WTC11 (cell line): Measurements from ENCODE around the gene ROR2. TPM values are rescaled to one million over a fixed set of nuclear protein-coding genes. Genes with fewer than 3 reads are reported as not detected.

Experiments used
- ATAC-seq: fragments of 200-7000 bp; cut with Tn5 transposase; 2 replicates; pipeline ENCODE4 v1.10.0; 2021; ENCODE audit warnings: mild to moderate bottlenecking, moderate library complexity
- CTCF ChIA-PET: fragments of 300-600 bp; sonication (Branson Sonifier 250); formaldehyde crosslinking; loops from one replicate; lab custom pipeline; 2021; ENCODE audit warnings: antibody characterized with exemption; lab: Charles Lee
- POLR2A ChIA-PET: fragments of 350-600 bp; sonication (Branson Sonifier 250); formaldehyde crosslinking; loops from one replicate; lab custom pipeline; 2021; ENCODE audit warnings: antibody characterized with exemption; lab: Charles Lee
- DNase-seq: peaks from one replicate; pipeline ENCODE4 v3.0.0; 2021; ENCODE audit warnings: low spot score
- H3K27ac Mint-ChIP-seq: 2 replicates; pipeline ENCODE4 v1.8.0; 2021; ENCODE audit warnings: mixed read lengths
- H3K27me3 Mint-ChIP-seq: 2 replicates; pipeline ENCODE4 v1.8.0; 2021; ENCODE audit warnings: low read depth, mild to moderate bottlenecking, moderate library complexity, mixed read lengths
- H3K36me3 Mint-ChIP-seq: 2 replicates; pipeline ENCODE4 v1.8.0; 2021; ENCODE audit warnings: mixed read lengths
- H3K4me1 Mint-ChIP-seq: 2 replicates; pipeline ENCODE4 v1.8.0; 2022; ENCODE audit warnings: mixed read lengths
- H3K4me3 Mint-ChIP-seq: 2 replicates; pipeline ENCODE4 v1.8.0; 2021; ENCODE audit warnings: mild to moderate bottlenecking, moderate library complexity, mixed read lengths
- H3K9me3 Mint-ChIP-seq: 2 replicates; pipeline ENCODE4 v1.8.0; 2021; ENCODE audit warnings: mixed read lengths
- ATF1 ChIP-seq: sonication (generic); formaldehyde crosslinking; IDR thresholded peaks from 2 replicates; pipeline ENCODE4 v1.8.1; 2023; ENCODE audit warnings: mild to moderate bottlenecking, moderate library complexity, missing genetic modification reagents
- E2F4 ChIP-seq: sonication (generic); formaldehyde crosslinking; IDR thresholded peaks from 2 replicates; pipeline ENCODE4 v1.8.1; 2022; ENCODE audit warnings: low read depth, mild to moderate bottlenecking, moderate library complexity, missing genetic modification reagents, borderline replicate concordance
- FOXJ3 ChIP-seq: sonication (generic); formaldehyde crosslinking; IDR thresholded peaks from 2 replicates; pipeline ENCODE4 v1.9.0; 2021; ENCODE audit warnings: missing genetic modification reagents, mild to moderate bottlenecking, borderline replicate concordance
- GABPB1 ChIP-seq: sonication (generic); formaldehyde crosslinking; IDR thresholded peaks from 2 replicates; pipeline ENCODE4 v1.8.1; 2023; ENCODE audit warnings: mild to moderate bottlenecking, missing genetic modification reagents
- GTF2I ChIP-seq: fragments of 250-450 bp; sonication (Bioruptor Pico); conservative IDR thresholded peaks from 2 replicates; pipeline ENCODE4 v1.4.0; 2021; ENCODE audit warnings: mild to moderate bottlenecking
- HMGXB4 ChIP-seq: sonication (generic); formaldehyde crosslinking; IDR thresholded peaks from 2 replicates; pipeline ENCODE4 v1.8.1; 2023; ENCODE audit warnings: mild to moderate bottlenecking, moderate library complexity, missing genetic modification reagents
- IRF1 ChIP-seq: sonication (generic); formaldehyde crosslinking; IDR thresholded peaks from 2 replicates; pipeline ENCODE4 v1.8.0; 2023; ENCODE audit warnings: missing genetic modification reagents
- MYBL2 ChIP-seq: sonication (generic); formaldehyde crosslinking; IDR thresholded peaks from 2 replicates; pipeline ENCODE4 v1.8.1; 2023; ENCODE audit warnings: mild to moderate bottlenecking, moderate library complexity, missing genetic modification reagents
- NFYB ChIP-seq: sonication (generic); formaldehyde crosslinking; conservative IDR thresholded peaks from 2 replicates; pipeline ENCODE4 v1.8.0; 2022; ENCODE audit warnings: low read depth, missing genetic modification reagents
- OVOL2 ChIP-seq: fragments of 250-450 bp; sonication (Bioruptor Pico); IDR thresholded peaks from 2 replicates; pipeline ENCODE4 v1.9.0; 2021; ENCODE audit warnings: mild to moderate bottlenecking, borderline replicate concordance
- SOX15 ChIP-seq: fragments of 250-450 bp; sonication (Bioruptor Pico); IDR thresholded peaks from 2 replicates; pipeline ENCODE4 v1.9.0; 2021; ENCODE audit warnings: mild to moderate bottlenecking
- STAT6 ChIP-seq: sonication (generic); formaldehyde crosslinking; conservative IDR thresholded peaks from 2 replicates; pipeline ENCODE4 v1.8.1; 2023; ENCODE audit warnings: mild to moderate bottlenecking, low read depth, missing genetic modification reagents, moderate library complexity
- TEAD1 ChIP-seq: sonication (generic); formaldehyde crosslinking; IDR thresholded peaks from 2 replicates; pipeline ENCODE4 v1.8.0; 2022; ENCODE audit warnings: mild to moderate bottlenecking, missing genetic modification reagents
- TP53 ChIP-seq: sonication (generic); formaldehyde crosslinking; IDR thresholded peaks from 2 replicates; pipeline ENCODE4 v1.8.1; 2023; ENCODE audit warnings: mild to moderate bottlenecking, missing genetic modification reagents
- ZMAT4 ChIP-seq: fragments of 250-450 bp; sonication (Bioruptor Pico); IDR thresholded peaks from 2 replicates; pipeline ENCODE4 v1.9.0; 2021; ENCODE audit warnings: mild to moderate bottlenecking
- ZNF281 ChIP-seq: sonication (generic); formaldehyde crosslinking; IDR thresholded peaks from 2 replicates; pipeline ENCODE4 v1.8.0; 2023; ENCODE audit warnings: mild to moderate bottlenecking, missing genetic modification reagents
- ZSCAN18 ChIP-seq: fragments of 250-450 bp; sonication (Bioruptor Pico); IDR thresholded peaks from 2 replicates; pipeline ENCODE4 v2.1.2; 2022; ENCODE audit warnings: mild to moderate bottlenecking, moderate library complexity
- total RNA-seq: library from RNA; stranded (reverse); gene quantifications from 3 replicates; pipeline ENCODE4 v1.2.3, GENCODE V29; 2021

Gene ROR2
- total RNA-seq, 1 experiment from 2014 or later, result 19.8 TPM

GRCh38 chr9:91885746-91886413 lies 64.1 kb downstream of the ROR2 start (continued):
- no peak for TF ChIP-seq GTF2I (CRISPR knock-in tag)
- TF ChIP-seq E2F4 (CRISPR knock-in tag), result no peak
- TF ChIP-seq SOX15 (CRISPR knock-in tag), result no peak
- no peak for TF ChIP-seq TP53 (CRISPR knock-in tag)
- no peak for TF ChIP-seq ZNF281 (CRISPR knock-in tag)
- no peak for TF ChIP-seq IRF1 (CRISPR knock-in tag)
- TF ChIP-seq MYBL2 (CRISPR knock-in tag), result no peak
- no peak for TF ChIP-seq HMGXB4
- TF ChIP-seq GABPB1 (CRISPR knock-in tag), result no peak

- Mint-ChIP-seq H3K4me3 (no peak overlapping the region), H3K27ac (peak overlapping the region; percentile 84), H3K9me3 (0 out of 2 replicates have a peak, but pooled peaks cover 8% of the 10 kb centered on the region), H3K36me3 (peaks cover 17% of the 10 kb centered on the region), H3K27me3 (peaks cover 14% of the 10 kb centered on the region), H3K4me1 (peaks cover 58% of the 10 kb centered on the region)
- ChIA-PET CTCF (interaction anchor here (0.7 to 1.9 kb wide), 3 partner anchors 64 to 127 kb away, joined by 3 to 11 read pairs (median 4); no protein-coding TSS in a partner anchor), POLR2A (no interaction called here)
- ATAC-seq (peak; percentile 57), DNase-seq (no peak)
- no peak for TF ChIP-seq NFYB
Observed at GRCh38 chr9:91884696-91885687, 65.0 kb downstream of the ROR2 start.

GRCh38 chr9:91884153-91884552 lies 65.9 kb downstream of the ROR2 start:
- H3K27me3 Mint-ChIP-seq, result peaks cover 14% of the 10 kb centered on the region
- TF ChIP-seq OVOL2 (no peak), STAT6 (no peak), TEAD1 (no peak), ATF1 (no peak), ZSCAN18 (CRISPR knock-in tag) (no peak), GABPB1 (CRISPR knock-in tag) (no peak), FOXJ3 (no peak), ZMAT4 (CRISPR knock-in tag) (no peak), IRF1 (CRISPR knock-in tag) (no peak)
- CTCF ChIA-PET, result interaction anchor here (1.9 kb wide), 1 partner anchor 109 kb away, joined by 11 read pairs; no protein-coding TSS in a partner anchor
- H3K9me3 Mint-ChIP-seq, result 0 out of 2 replicates have a peak, but pooled peaks cover 8% of the 10 kb centered on the region
- POLR2A ChIA-PET, result no interaction called here
- ATAC-seq (no peak), DNase-seq (no peak)
- H3K27ac Mint-ChIP-seq, result no peak overlapping the region
- H3K4me3 Mint-ChIP-seq, result no peak overlapping the region
- peaks cover 52% of the 10 kb centered on the region for H3K4me1 Mint-ChIP-seq
- H3K36me3 Mint-ChIP-seq, result peaks cover 17% of the 10 kb centered on the region
